Ishikawa (cell line): ENCODE results near the gene KDR.

Experiments
- EGR1 ChIP-seq: IDR thresholded peaks from 2 replicates; pipeline ENCODE4 v1.6.1; 2012
- MAX ChIP-seq: IDR thresholded peaks from 2 replicates; pipeline ENCODE4 v1.6.1; 2012
- TAF1 ChIP-seq: IDR thresholded peaks from 2 replicates; pipeline ENCODE4 v1.6.1; 2012; ENCODE audit warnings: low read depth, mild to moderate bottlenecking

GRCh38 chr4:55133951-55134350, 8.6 kb upstream of the KDR start:
- TF ChIP-seq MAX (no peak), TAF1 (no peak), EGR1 (no peak)
